ENCODE data around the gene MAPK1. TPM values are rescaled to one million over a fixed set of nuclear protein-coding genes. Genes with fewer than 3 reads are reported as not detected.
"Not testable (repeated sequence)": the region's sequence is repeated elsewhere in the genome, so short reads cannot be mapped to it uniquely, and the experiment has no call there.

Gene MAPK1
- total RNA-seq, 1 experiment from 2014 or later = 53.6 TPM

DNA sequence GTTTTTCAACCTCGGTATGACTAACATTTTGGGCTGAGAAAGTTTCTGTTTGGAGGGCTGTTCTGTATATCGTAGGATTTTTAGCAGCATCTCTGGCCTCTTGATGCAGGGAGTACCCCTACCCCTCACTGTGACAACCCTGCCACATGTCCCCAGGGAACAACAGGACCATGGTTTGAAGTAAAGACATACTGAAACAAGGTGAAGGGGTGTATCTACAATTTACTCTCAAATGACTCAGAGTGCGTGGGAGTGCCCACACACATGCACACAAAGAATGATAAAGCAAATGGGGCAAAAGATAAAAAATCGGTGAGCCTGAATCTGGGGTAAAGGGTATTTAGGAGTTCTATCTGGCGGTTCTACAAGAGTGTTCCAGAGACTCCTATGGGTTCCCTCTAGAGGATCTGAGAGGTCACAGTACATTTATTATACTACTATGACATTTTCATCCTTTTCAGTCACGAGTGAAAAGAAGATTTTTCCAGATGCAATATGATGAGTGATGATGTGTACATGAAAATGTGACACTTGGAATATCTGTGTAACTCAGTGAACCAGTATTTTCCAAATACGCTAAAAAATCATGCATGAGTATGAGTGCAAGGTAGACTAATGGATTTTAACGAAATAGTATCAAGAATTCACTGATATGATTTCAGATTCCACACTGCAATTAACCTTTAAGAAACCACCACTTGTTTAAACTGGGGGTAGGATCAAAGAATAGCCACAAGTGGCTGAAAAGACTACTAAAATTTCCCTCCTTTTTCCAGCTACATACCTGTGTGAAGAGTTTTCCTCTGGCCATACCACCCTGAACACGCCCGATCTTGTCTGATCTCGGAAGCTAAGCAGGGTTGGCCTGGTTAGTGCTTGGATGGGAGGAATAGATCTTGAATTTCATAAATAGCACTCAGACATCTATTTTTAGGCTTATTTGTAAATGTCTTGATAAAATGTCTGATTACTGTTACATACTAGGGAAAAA, 75.5 kb downstream of the MAPK1 start:
- Histone ChIP-seq H3K4me3 (ENCODE audit: low read length) (no peak overlapping the region), H3K79me2 (ENCODE audit: low read length) (0 out of 2 replicates have a peak, but pooled peaks cover 8% of the 10 kb centered on the region), H3K36me3 (ENCODE audit: insufficient read depth, low read length) (peaks cover 17% of the 10 kb centered on the region), H3K27ac (ENCODE audit: low read length) (no peak overlapping the region), H3K9ac (ENCODE audit: low read length) (no peak overlapping the region), H3K9me2 (replicated peaks; ENCODE audit: insufficient read depth, low read length) (no peaks in the 10 kb centered on the region), H3K27me3 (ENCODE audit: low read length) (no peaks in the 10 kb centered on the region), H3K9me3 (ENCODE audit: low read length) (no peaks in the 10 kb centered on the region), H2AFZ (ENCODE audit: low read length) (no peak overlapping the region), H3K4me1 (ENCODE audit: low read length) (no peaks in the 10 kb centered on the region), H3K4me2 (ENCODE audit: low read depth, low read length, poor library complexity, severe bottlenecking) (no peak overlapping the region), H4K20me1 (ENCODE audit: insufficient read depth, low read depth, low read length) (no peaks in the 10 kb centered on the region)
- DNase-seq = no peak

DNA sequence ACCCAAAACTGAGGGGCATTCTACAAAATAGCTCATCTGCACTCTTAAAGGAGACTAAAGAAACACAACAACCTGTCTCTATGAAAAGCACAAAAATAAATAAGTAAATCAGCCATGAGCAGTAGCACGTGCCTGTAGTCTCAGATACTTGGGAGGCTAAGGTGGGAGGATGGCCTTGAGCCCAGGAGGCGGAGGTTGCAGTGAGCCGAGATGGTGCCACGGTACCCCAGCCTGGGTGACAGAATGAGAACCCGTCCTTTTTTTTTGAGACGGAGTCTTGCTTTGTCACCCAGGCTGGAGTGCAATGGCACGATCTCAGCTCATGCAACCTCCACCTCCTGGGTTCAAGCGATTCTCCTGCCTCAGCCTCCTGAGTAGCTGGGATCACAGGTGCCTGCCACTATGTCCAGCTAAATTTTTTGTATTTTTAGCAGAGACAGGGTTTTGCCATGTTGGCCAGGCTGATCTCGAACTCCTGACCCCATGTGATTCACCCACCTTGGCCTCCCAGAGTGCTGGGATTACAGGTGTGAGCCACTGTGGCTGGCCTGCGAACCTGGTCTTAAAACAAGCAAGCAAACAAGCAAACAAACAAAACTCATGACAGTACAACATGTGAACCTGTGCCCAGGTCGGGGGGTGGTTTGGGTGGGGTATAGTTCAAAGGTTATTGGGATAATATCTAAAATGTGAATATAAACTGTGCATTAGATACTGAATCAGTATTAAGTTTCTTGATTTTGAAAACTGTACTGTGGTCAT, 76.4 kb downstream of the MAPK1 start:
- not testable (repeated sequence) for H3K9me2 ChIP-seq (replicated peaks; ENCODE audit: insufficient read depth, low read length); H4K20me1 ChIP-seq (ENCODE audit: insufficient read depth, low read depth, low read length); H3K4me3 ChIP-seq (ENCODE audit: low read length); H3K9me3 ChIP-seq (ENCODE audit: low read length); H3K79me2 ChIP-seq (ENCODE audit: low read length); H3K4me2 ChIP-seq (ENCODE audit: low read depth, low read length, poor library complexity, severe bottlenecking); H3K9ac ChIP-seq (ENCODE audit: low read length); H3K4me1 ChIP-seq (ENCODE audit: low read length); DNase-seq; H3K27ac ChIP-seq (ENCODE audit: low read length); H3K27me3 ChIP-seq (ENCODE audit: low read length); H2AFZ ChIP-seq (ENCODE audit: low read length)
- peaks cover 17% of the 10 kb centered on the region for H3K36me3 ChIP-seq (ENCODE audit: insufficient read depth, low read length)

DNA sequence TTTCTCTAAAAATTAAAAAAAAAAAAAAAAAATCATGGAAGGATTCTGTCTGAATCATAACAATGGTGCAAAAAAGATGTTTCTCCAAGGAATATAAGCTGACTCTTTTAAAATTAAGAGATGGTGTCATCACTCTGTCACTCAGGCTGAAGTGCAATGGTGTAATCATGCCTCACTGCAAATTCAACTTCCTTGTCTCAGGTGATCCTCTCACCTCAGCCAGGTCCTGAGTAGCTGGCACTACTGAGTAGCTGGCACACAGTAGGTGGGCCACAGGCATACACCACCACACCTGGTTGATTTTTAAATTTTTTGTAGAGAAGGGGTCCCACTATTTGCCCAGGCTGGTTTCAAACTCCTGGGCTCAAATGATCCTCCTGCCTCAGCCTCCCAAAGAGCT, 77.1 kb downstream of the MAPK1 start:
- Histone ChIP-seq H3K79me2 (ENCODE audit: low read length) (peaks cover 7% of the 10 kb centered on the region; the same call in 1 of the 2 replicates), H3K9me3 (ENCODE audit: low read length) (no peaks in the 10 kb centered on the region), H3K27me3 (ENCODE audit: low read length) (no peaks in the 10 kb centered on the region), H3K4me3 (ENCODE audit: low read length) (no peak overlapping the region), H4K20me1 (ENCODE audit: insufficient read depth, low read depth, low read length) (no peaks in the 10 kb centered on the region), H3K9me2 (replicated peaks; ENCODE audit: insufficient read depth, low read length) (no peaks in the 10 kb centered on the region), H3K36me3 (ENCODE audit: insufficient read depth, low read length) (peaks cover 17% of the 10 kb centered on the region), H2AFZ (ENCODE audit: low read length) (no peak overlapping the region), H3K9ac (ENCODE audit: low read length) (no peak overlapping the region), H3K27ac (ENCODE audit: low read length) (no peak overlapping the region), H3K4me2 (ENCODE audit: low read depth, low read length, poor library complexity, severe bottlenecking) (no peak overlapping the region), H3K4me1 (ENCODE audit: low read length) (no peaks in the 10 kb centered on the region)
- DNase-seq = no peak

DNA sequence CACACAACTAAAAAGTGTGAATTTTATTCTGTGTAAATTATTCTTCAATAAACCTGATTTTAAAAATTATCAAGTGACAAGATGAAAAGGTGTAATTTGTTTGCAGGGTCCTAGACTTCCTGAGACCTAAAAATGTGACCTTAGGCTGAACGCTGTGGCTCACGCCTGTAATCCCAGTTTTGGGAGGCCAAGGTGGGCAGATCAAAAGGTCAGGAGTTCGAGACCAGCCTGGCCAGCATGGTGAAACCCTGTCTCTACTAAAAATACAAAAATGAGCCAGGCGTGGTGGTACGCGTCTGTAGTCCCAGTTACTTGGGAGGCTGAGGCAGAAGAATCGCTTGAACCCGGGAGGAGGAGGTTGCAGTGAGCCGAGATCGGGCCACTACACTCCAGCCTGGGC, 79.9 kb downstream of the MAPK1 start:
- not testable (repeated sequence) for H3K9me2 ChIP-seq (replicated peaks; ENCODE audit: insufficient read depth, low read length); H3K4me1 ChIP-seq (ENCODE audit: low read length); H4K20me1 ChIP-seq (ENCODE audit: insufficient read depth, low read depth, low read length); H3K27ac ChIP-seq (ENCODE audit: low read length); H3K4me3 ChIP-seq (ENCODE audit: low read length); H3K9me3 ChIP-seq (ENCODE audit: low read length); H3K9ac ChIP-seq (ENCODE audit: low read length); H2AFZ ChIP-seq (ENCODE audit: low read length); DNase-seq; H3K4me2 ChIP-seq (ENCODE audit: low read depth, low read length, poor library complexity, severe bottlenecking); H3K27me3 ChIP-seq (ENCODE audit: low read length)
- Histone ChIP-seq H3K79me2 (ENCODE audit: low read length) (peaks cover 13% of the 10 kb centered on the region; the same call in 1 of the 2 replicates), H3K36me3 (ENCODE audit: insufficient read depth, low read length) (peaks cover 22% of the 10 kb centered on the region)

DNA sequence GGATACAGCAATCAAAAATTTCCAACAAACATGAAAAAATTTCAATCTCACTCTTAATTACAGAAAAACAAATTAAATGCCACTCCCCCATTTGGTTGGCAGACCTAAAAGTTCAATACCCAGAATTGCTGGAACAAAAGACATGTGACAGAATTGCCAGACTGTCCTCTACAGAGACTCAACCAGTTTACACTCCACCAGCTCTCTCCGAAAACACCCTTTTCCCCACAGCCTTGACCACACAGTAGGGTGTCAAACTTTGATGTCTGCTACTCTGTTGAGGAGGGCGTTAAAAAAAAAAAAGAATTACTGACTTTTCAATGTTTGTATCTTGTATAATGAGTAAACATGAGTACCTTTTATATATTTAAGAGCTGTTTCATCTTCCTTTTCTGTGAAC, 87.2 kb downstream of the MAPK1 start:
- H4K20me1 ChIP-seq (ENCODE audit: insufficient read depth, low read depth, low read length) = no peaks in the 10 kb centered on the region

DNA sequence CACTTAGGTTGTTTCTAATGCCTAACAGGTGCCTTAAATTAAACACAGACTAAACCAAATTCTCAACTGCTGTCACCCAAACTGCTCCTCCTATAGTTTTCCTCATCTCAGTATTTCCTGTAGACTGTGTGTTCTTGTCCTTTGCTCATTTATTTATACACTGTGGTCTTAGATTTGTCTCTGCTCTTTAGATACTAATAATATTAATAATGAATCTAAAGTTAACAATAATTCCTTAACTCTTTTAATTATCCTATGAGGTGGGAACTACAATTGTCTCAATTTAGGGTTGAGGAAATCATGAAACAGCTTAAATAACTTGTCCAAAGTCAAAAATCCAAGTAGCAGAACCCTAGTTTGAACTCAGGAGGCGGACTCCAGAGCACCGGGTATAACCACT, 88.0 kb downstream of the MAPK1 start:
- Histone ChIP-seq H3K9ac (ENCODE audit: low read length) (no peak overlapping the region), H4K20me1 (ENCODE audit: insufficient read depth, low read depth, low read length) (no peaks in the 10 kb centered on the region), H3K79me2 (ENCODE audit: low read length) (peaks cover 14% of the 10 kb centered on the region; the same call in 1 of the 2 replicates), H3K9me2 (replicated peaks; ENCODE audit: insufficient read depth, low read length) (no peaks in the 10 kb centered on the region), H3K27ac (ENCODE audit: low read length) (no peak overlapping the region), H3K36me3 (ENCODE audit: insufficient read depth, low read length) (no peaks in the 10 kb centered on the region; the same call in 1 of the 2 replicates), H2AFZ (ENCODE audit: low read length) (no peak overlapping the region), H3K4me1 (ENCODE audit: low read length) (no peaks in the 10 kb centered on the region), H3K4me2 (ENCODE audit: low read depth, low read length, poor library complexity, severe bottlenecking) (no peak overlapping the region), H3K9me3 (ENCODE audit: low read length) (no peaks in the 10 kb centered on the region), H3K27me3 (ENCODE audit: low read length) (no peaks in the 10 kb centered on the region), H3K4me3 (ENCODE audit: low read length) (no peak overlapping the region)
- no peak for DNase-seq

More for the DNA sequence above, 87.2 kb downstream of the MAPK1 start:
- no peaks in the 10 kb centered on the region for H3K9me3 ChIP-seq (ENCODE audit: low read length)
- no peaks in the 10 kb centered on the region for H3K9me2 ChIP-seq (replicated peaks; ENCODE audit: insufficient read depth, low read length)
- no peak overlapping the region for H3K9ac ChIP-seq (ENCODE audit: low read length)
- H3K4me2 ChIP-seq (ENCODE audit: low read depth, low read length, poor library complexity, severe bottlenecking) = no peak overlapping the region
- no peak for DNase-seq
- peaks cover 14% of the 10 kb centered on the region; the same call in 1 of the 2 replicates for H3K79me2 ChIP-seq (ENCODE audit: low read length)
- no peak overlapping the region for H3K27ac ChIP-seq (ENCODE audit: low read length)
- peaks cover 5% of the 10 kb centered on the region; the same call in 1 of the 2 replicates for H3K36me3 ChIP-seq (ENCODE audit: insufficient read depth, low read length)
- no peaks in the 10 kb centered on the region for H3K4me1 ChIP-seq (ENCODE audit: low read length)
- H3K27me3 ChIP-seq (ENCODE audit: low read length) = no peaks in the 10 kb centered on the region
- no peak overlapping the region for H3K4me3 ChIP-seq (ENCODE audit: low read length)
- H2AFZ ChIP-seq (ENCODE audit: low read length) = no peak overlapping the region

DNA sequence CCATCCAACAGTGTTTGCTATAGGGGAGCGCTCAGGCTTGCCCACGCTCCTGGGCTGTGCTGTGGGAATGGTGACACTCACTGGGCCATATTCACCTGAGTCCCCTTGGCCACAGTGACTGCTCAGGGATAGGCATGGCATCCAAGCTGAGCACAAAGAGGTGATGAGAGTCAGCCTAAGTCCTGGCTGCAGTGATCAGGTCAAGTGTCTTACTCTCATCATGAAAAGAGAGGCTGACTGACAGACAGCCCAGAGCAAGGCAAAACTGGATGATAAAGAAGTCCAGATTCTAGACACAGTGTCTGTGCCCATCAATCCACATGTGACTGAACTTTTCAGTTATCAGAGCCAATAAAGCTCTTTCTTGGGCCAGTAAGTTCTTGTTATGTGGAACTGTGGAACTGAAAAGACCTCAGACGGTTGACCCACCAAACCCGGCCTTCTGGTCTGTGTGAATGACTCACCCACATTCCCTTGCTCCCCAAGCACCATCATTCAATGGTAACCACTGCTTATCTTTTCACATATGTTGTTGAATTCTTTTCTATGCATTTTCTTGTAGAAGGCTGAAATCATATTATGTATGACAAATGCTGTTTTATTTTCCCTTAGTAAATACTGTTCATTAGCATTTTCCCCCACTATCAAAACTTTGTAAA, 88.6 kb downstream of the MAPK1 start:
- DNase-seq = no peak
- no peak overlapping the region for H2AFZ ChIP-seq (ENCODE audit: low read length)
- H3K27ac ChIP-seq (ENCODE audit: low read length) = no peak overlapping the region
- H3K9me3 ChIP-seq (ENCODE audit: low read length) = no peaks in the 10 kb centered on the region
- H3K36me3 ChIP-seq (ENCODE audit: insufficient read depth, low read length) = no peaks in the 10 kb centered on the region; the same call in 1 of the 2 replicates
- H3K9me2 ChIP-seq (replicated peaks; ENCODE audit: insufficient read depth, low read length) = no peaks in the 10 kb centered on the region
- no peaks in the 10 kb centered on the region for H3K27me3 ChIP-seq (ENCODE audit: low read length)
- H3K79me2 ChIP-seq (ENCODE audit: low read length) = peaks cover 14% of the 10 kb centered on the region; the same call in 1 of the 2 replicates
- H3K4me2 ChIP-seq (ENCODE audit: low read depth, low read length, poor library complexity, severe bottlenecking) = no peak overlapping the region
- H3K9ac ChIP-seq (ENCODE audit: low read length) = no peak overlapping the region
- no peak overlapping the region for H3K4me3 ChIP-seq (ENCODE audit: low read length)
- H4K20me1 ChIP-seq (ENCODE audit: insufficient read depth, low read depth, low read length) = no peaks in the 10 kb centered on the region
- no peaks in the 10 kb centered on the region for H3K4me1 ChIP-seq (ENCODE audit: low read length)
